ENCODE measurements around the gene FAM89A. TPM values are rescaled to one million over a fixed set of nuclear protein-coding genes. Genes with fewer than 3 reads are reported as not detected.
"Not testable (repeated sequence)": the region's sequence is repeated elsewhere in the genome, so short reads cannot be mapped to it uniquely, and the experiment has no call there.

Gene FAM89A
- total RNA-seq, 2 donors from 2014 or later: 8.4 to 24.5 TPM

DNA sequence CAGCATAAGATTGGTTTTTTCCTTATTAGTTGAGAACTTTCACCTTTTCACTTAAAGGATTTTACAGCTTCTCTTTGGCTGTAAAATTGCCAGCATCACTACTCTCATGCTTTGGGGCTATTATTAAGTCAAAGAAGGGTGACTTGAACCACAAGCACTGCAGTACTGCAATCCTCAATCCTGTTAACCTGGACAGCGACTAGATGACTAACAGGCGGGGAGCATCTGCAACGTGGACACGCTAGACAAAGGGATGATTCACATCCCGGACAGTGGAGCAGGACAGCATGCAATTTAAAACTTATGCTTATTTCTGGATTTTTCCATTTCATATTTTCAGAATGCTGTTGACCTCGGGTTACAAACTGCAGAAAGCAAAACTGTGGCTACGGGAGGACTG is 53.1 kb downstream of the FAM89A start:
- TF ChIP-seq, protein P1, sequence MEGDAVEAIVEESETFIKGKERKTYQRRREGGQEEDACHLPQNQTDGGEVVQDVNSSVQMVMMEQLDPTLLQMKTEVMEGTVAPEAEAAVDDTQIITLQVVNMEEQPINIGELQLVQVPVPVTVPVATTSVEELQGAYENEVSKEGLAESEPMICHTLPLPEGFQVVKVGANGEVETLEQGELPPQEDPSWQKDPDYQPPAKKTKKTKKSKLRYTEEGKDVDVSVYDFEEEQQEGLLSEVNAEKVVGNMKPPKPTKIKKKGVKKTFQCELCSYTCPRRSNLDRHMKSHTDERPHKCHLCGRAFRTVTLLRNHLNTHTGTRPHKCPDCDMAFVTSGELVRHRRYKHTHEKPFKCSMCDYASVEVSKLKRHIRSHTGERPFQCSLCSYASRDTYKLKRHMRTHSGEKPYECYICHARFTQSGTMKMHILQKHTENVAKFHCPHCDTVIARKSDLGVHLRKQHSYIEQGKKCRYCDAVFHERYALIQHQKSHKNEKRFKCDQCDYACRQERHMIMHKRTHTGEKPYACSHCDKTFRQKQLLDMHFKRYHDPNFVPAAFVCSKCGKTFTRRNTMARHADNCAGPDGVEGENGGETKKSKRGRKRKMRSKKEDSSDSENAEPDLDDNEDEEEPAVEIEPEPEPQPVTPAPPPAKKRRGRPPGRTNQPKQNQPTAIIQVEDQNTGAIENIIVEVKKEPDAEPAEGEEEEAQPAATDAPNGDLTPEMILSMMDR (IDR thresholded peaks at IDR 0.05): no peak
- no peaks in the 10 kb centered on the region for H3K4me1 ChIP-seq (ENCODE audit: control insufficient read depth in 1 of 2, low read depth in 2 of 2)
- no peaks in the 10 kb centered on the region for H3K9me3 ChIP-seq
- ATAC-seq (ENCODE audit: insufficient number of reproducible peaks, low FRiP score, low read depth) (no peak), DNase-seq (ENCODE audit: low spot score) (no peak)
- no peak overlapping the region for H3K4me3 ChIP-seq
- H3K27me3 ChIP-seq (replicated peaks; ENCODE audit: insufficient read depth): no peaks in the 10 kb centered on the region
- no peak overlapping the region for H3K27ac ChIP-seq
- H3K36me3 ChIP-seq: peaks cover 3% of the 10 kb centered on the region

DNA sequence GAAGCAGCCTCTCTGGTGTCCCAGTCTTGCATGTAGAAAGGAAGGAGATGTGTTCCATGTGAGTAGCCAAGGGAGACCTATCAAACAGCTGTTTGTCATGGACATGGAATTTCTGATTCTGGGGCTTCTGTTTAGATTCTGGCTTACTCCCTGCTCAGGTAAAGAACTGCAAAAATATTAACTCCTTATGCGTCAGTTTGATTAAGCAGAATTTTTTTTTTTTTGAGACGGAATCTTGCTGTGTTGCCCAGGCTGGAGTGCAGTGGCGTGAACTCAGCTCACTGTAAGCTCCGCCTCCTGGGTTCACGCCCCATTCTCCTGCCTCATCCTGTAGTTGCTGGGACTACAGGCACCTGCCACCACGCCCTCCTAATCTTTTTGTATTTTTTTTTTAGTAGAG is 54.3 kb downstream of the FAM89A start:
- Histone ChIP-seq H3K4me1 (ENCODE audit: control insufficient read depth in 1 of 2, low read depth in 2 of 2) (no peaks in the 10 kb centered on the region), H3K36me3 (peaks cover 3% of the 10 kb centered on the region), H3K9me3 (no peaks in the 10 kb centered on the region), H3K27me3 (replicated peaks; ENCODE audit: insufficient read depth) (no peaks in the 10 kb centered on the region), H3K4me3 (no peak overlapping the region), H3K27ac (no peak overlapping the region)
- ATAC-seq (ENCODE audit: insufficient number of reproducible peaks, low FRiP score, low read depth): no peak
- DNase-seq (ENCODE audit: low spot score): no peak
- TF ChIP-seq, protein P1 (IDR thresholded peaks at IDR 0.05): no peak

DNA sequence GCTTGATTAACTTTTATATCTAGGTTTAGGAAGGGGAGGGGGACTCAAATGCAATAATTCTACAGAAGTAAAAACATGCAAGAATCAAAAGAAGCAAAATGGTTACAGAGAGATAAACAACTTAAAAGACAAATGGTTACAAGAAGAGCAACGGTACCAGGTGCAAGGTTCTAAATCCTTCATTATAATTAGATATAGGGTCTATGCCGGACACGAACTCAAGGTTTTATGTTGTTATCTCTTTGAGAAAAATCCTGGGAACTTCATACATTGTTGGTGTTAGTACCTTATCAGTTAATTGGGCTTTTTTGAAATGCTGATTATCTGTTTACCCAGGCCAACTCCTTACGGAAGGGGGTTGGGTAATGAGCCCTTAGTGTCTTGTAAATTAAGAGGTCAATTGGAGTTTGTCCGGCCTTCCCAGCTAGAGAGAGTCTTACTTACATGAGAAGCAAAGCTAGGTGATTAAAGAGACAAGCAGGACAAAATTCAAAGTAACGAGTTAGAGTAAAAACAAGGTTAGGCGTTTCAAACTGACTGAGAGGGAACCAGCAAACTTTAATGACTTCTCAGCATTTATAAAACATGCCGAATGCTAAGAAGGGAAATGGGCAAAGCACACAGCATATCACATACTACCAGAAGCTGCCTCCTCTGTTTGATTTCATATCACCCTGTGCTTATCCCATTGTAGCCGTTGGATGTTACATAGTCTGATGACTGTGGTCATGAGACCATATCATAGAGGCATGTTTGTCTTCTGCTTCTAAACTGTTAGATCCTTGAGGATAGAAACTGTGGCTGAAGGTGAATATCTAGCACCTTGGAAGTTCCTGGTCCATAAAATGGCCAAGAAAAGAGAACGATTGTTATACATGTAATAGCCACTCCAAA is 55.2 kb downstream of the FAM89A start:
- not testable (repeated sequence) for DNase-seq (ENCODE audit: low spot score); H3K27ac ChIP-seq; ATAC-seq (ENCODE audit: insufficient number of reproducible peaks, low FRiP score, low read depth); H3K36me3 ChIP-seq; H3K9me3 ChIP-seq; H3K27me3 ChIP-seq (replicated peaks; ENCODE audit: insufficient read depth); H3K4me1 ChIP-seq (ENCODE audit: control insufficient read depth in 1 of 2, low read depth in 2 of 2); H3K4me3 ChIP-seq

DNA sequence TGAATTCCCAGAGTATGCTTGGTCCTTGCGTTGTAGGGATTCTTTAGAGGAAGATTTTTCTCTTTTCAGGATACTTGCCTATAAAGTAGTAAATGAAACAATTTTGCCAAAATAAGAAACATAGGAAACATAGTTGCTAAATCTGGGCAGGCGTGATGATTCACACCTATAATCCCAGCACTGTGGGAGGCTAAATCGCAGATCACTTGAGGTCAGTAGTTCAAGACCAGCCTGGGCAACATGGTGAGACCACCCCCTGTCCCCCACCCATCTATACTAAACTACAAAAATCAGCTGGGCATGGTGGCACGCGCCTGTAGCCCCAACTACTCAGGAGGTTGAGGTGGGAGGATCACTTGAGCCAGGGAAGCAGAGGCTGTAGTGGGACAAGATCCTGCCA is 56.2 kb downstream of the FAM89A start:
- H3K36me3 ChIP-seq: no peaks in the 10 kb centered on the region
- no peak overlapping the region for H3K4me3 ChIP-seq
- peaks cover 4 to 12% of the 10 kb centered on the region in 2 donors for H3K4me1 ChIP-seq (ENCODE audit: control insufficient read depth in 1 of 2, low read depth in 2 of 2)
- no peaks in the 10 kb centered on the region for H3K9me3 ChIP-seq
- TF ChIP-seq, protein P1 (IDR thresholded peaks at IDR 0.05): no peak
- H3K27me3 ChIP-seq (replicated peaks; ENCODE audit: insufficient read depth): no peaks in the 10 kb centered on the region
- ATAC-seq (ENCODE audit: insufficient number of reproducible peaks, low FRiP score, low read depth) (no peak), DNase-seq (ENCODE audit: low spot score) (no peak)
- H3K27ac ChIP-seq: no peak overlapping the region

DNA sequence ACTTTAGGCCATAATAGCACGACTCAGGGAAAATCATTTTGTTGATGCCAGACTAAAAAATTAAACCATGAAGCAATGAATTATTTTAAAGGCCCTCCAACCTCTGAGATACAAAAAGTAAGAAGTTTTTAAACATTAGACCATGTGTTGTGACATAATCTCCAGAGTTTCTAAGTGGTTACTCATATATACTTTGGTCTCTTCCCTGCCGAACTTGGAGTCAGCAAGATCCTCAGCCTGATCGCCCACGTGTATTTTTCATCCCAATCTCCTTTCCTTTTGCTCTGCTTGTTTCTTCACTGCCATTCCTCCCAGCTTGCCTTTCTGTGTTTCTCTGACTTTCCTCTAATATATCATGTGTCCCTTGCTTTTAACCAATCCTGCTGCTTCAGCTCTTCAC is 57.4 kb downstream of the FAM89A start:
- Histone ChIP-seq H3K27ac (no peak overlapping the region), H3K4me1 (ENCODE audit: control insufficient read depth in 1 of 2, low read depth in 2 of 2) (peaks cover 6 to 15% of the 10 kb centered on the region in 2 donors), H3K4me3 (no peak overlapping the region), H3K27me3 (replicated peaks; ENCODE audit: insufficient read depth) (no peaks in the 10 kb centered on the region), H3K9me3 (no peaks in the 10 kb centered on the region), H3K36me3 (no peaks in the 10 kb centered on the region)
- DNase-seq (ENCODE audit: low spot score): no peak
- TF ChIP-seq, protein P1 (IDR thresholded peaks at IDR 0.05): no peak
- ATAC-seq (ENCODE audit: insufficient number of reproducible peaks, low FRiP score, low read depth): no peak

Measured in thoracic aorta (tissue), 2 donors.